ENCODE results near the gene TLE6. TPM values are rescaled to one million over a fixed set of nuclear protein-coding genes. Genes with fewer than 3 reads are reported as not detected.

Gene TLE6
- total RNA-seq, 1 donor from 2014 or later = 0.59 TPM

DNA sequence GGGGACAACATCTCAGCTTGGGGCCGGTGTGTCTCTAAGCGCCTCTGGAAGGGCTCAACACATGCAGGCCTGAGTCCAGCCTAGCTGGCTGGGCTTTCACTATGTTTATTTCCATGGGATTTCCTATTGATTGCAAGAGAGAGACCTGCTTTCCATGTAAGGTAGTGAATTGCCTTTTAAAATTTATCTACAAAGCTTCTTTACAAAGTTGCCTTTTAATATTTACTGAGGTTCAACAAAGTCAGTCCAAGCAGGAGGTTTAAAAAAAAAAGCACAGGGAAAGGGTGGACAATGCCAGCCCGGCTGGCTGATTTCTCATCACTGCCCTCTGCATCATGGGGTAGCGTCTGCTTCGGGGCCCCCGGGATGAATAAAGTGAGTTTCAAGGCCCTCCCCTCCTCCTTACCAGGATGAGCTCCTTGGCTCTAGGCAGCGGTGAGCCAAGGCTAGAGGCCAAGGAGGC, 35.9 kb downstream of the TLE6 start:
- Mint-ChIP-seq H3K27ac (ENCODE audit: unreplicated experiment) (no peak overlapping the region), H3K9me3 (ENCODE audit: unreplicated experiment) (no peaks in the 10 kb centered on the region), H3K4me3 (ENCODE audit: unreplicated experiment) (no peak overlapping the region), H3K27me3 (ENCODE audit: unreplicated experiment) (peaks cover 8% of the 10 kb centered on the region), H3K36me3 (ENCODE audit: low read depth, unreplicated experiment) (no peaks in the 10 kb centered on the region), H3K4me1 (ENCODE audit: unreplicated experiment) (no peaks in the 10 kb centered on the region)
- no peak for DNase-seq (ENCODE audit: low spot score)
- TF ChIP-seq, protein P1, sequence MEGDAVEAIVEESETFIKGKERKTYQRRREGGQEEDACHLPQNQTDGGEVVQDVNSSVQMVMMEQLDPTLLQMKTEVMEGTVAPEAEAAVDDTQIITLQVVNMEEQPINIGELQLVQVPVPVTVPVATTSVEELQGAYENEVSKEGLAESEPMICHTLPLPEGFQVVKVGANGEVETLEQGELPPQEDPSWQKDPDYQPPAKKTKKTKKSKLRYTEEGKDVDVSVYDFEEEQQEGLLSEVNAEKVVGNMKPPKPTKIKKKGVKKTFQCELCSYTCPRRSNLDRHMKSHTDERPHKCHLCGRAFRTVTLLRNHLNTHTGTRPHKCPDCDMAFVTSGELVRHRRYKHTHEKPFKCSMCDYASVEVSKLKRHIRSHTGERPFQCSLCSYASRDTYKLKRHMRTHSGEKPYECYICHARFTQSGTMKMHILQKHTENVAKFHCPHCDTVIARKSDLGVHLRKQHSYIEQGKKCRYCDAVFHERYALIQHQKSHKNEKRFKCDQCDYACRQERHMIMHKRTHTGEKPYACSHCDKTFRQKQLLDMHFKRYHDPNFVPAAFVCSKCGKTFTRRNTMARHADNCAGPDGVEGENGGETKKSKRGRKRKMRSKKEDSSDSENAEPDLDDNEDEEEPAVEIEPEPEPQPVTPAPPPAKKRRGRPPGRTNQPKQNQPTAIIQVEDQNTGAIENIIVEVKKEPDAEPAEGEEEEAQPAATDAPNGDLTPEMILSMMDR (IDR thresholded peaks at IDR 0.05; ENCODE audit: unreplicated experiment) = no peak

DNA sequence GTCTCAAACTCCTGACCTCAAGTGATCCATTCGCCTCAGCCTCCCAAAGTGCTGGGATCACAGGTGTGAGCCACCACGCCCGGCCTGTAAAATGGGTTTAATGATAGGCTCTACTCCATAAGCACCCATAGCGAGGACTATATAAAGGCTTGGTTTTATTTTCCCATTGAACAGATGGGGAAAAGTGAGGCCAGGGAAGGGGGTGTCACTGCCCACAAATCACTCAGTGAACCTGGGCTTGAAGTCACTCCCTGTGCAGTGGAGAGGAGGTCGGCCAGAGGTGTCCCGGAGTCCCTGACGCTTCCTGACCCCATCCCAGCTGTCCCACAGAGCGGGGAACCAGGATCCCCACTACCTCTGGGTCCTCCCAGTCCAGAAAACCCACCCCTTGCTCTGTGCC, 36.8 kb downstream of the TLE6 start:
- H3K27ac Mint-ChIP-seq (ENCODE audit: unreplicated experiment) = no peak overlapping the region
- TF ChIP-seq, protein P1 (IDR thresholded peaks at IDR 0.05; ENCODE audit: unreplicated experiment) = no peak
- no peaks in the 10 kb centered on the region for H3K36me3 Mint-ChIP-seq (ENCODE audit: low read depth, unreplicated experiment)
- H3K9me3 Mint-ChIP-seq (ENCODE audit: unreplicated experiment) = no peaks in the 10 kb centered on the region
- peaks cover 10% of the 10 kb centered on the region for H3K27me3 Mint-ChIP-seq (ENCODE audit: unreplicated experiment)
- H3K4me1 Mint-ChIP-seq (ENCODE audit: unreplicated experiment) = no peaks in the 10 kb centered on the region
- H3K4me3 Mint-ChIP-seq (ENCODE audit: unreplicated experiment) = no peak overlapping the region
- no peak for DNase-seq (ENCODE audit: low spot score)

GRCh38 chr19:3015126-3016057, 38.0 kb downstream of the TLE6 start:
- H3K4me3 Mint-ChIP-seq (ENCODE audit: unreplicated experiment) = no peak overlapping the region
- H3K9me3 Mint-ChIP-seq (ENCODE audit: unreplicated experiment) = no peaks in the 10 kb centered on the region
- no peaks in the 10 kb centered on the region for H3K36me3 Mint-ChIP-seq (ENCODE audit: low read depth, unreplicated experiment)
- H3K4me1 Mint-ChIP-seq (ENCODE audit: unreplicated experiment) = no peaks in the 10 kb centered on the region
- H3K27me3 Mint-ChIP-seq (ENCODE audit: unreplicated experiment) = peaks cover 8% of the 10 kb centered on the region
- H3K27ac Mint-ChIP-seq (ENCODE audit: unreplicated experiment) = no peak overlapping the region
- DNase-seq (ENCODE audit: low spot score) = no peak
- TF ChIP-seq, protein P1 (IDR thresholded peaks at IDR 0.05; ENCODE audit: unreplicated experiment) = no peak

- no peak overlapping the region for H3K27ac Mint-ChIP-seq (ENCODE audit: unreplicated experiment)
- DNase-seq (ENCODE audit: low spot score) = no peak
- no peaks in the 10 kb centered on the region for H3K36me3 Mint-ChIP-seq (ENCODE audit: low read depth, unreplicated experiment)
- H3K27me3 Mint-ChIP-seq (ENCODE audit: unreplicated experiment) = peaks cover 3% of the 10 kb centered on the region
- H3K4me3 Mint-ChIP-seq (ENCODE audit: unreplicated experiment) = no peak overlapping the region
- H3K9me3 Mint-ChIP-seq (ENCODE audit: unreplicated experiment) = no peaks in the 10 kb centered on the region
- TF ChIP-seq, protein P1 (IDR thresholded peaks at IDR 0.05; ENCODE audit: unreplicated experiment) = no peak
- no peaks in the 10 kb centered on the region for H3K4me1 Mint-ChIP-seq (ENCODE audit: unreplicated experiment)
Observed at GRCh38 chr19:3017923-3018322, 40.6 kb downstream of the TLE6 start.

Measured in endothelial cell (in vitro differentiated cells).